HepG2 (cell line): ENCODE results near the gene ENO2. TPM values are rescaled to one million over a fixed set of nuclear protein-coding genes. Genes with fewer than 3 reads are reported as not detected.
A peak's percentile ranks its signal among the peaks of the same experiment; 100 is the strongest.

Experiments used
- ATF4 ChIP-seq, 2 experiments: fragments of 450-650 bp in 1 of 2; sonication (generic) in 1 of 2; formaldehyde crosslinking; IDR thresholded peaks; 2 replicates each; pipeline versions ENCODE4 v1.5.0 to v1.8.0; 2020 to 2022; ENCODE audit warnings: mild to moderate bottlenecking in 1 of 2, missing genetic modification reagents in 1 of 2
- ATF5 ChIP-seq: sonication (generic); formaldehyde crosslinking; IDR thresholded peaks from 2 replicates; pipeline ENCODE4 v1.4.0; 2020; ENCODE audit warnings: mild to moderate bottlenecking, low read depth, missing genetic modification reagents
- BRF2 ChIP-seq: sonication (generic); formaldehyde crosslinking; IDR thresholded peaks from 2 replicates; pipeline ENCODE4 v1.8.1; 2022; ENCODE audit warnings: mild to moderate bottlenecking, missing genetic modification reagents
- DBP ChIP-seq: sonication (generic); formaldehyde crosslinking; IDR thresholded peaks from 2 replicates; pipeline ENCODE4 v1.4.0; 2020; ENCODE audit warnings: missing genetic modification reagents; ENCODE audit errors: not compliant biosample characterization
- ERF ChIP-seq: IDR thresholded peaks from 2 replicates; pipeline ENCODE4 v1.6.1; 2018; ENCODE audit warnings: missing biosample characterization, missing genetic modification reagents
- HOXA3 ChIP-seq: sonication (generic); formaldehyde crosslinking; IDR thresholded peaks from 2 replicates; pipeline ENCODE4 v1.5.0; 2020; ENCODE audit warnings: missing genetic modification reagents
- ISX ChIP-seq: sonication (generic); formaldehyde crosslinking; conservative IDR thresholded peaks from 2 replicates; pipeline ENCODE4 v1.5.0; 2020; ENCODE audit warnings: missing genetic modification reagents
- KLF9 ChIP-seq: IDR thresholded peaks from 2 replicates; pipeline ENCODE4 v1.6.1; 2016; ENCODE audit warnings: low read depth
- SALL1 ChIP-seq: sonication (generic); formaldehyde crosslinking; IDR thresholded peaks from 2 replicates; pipeline ENCODE4 v1.8.0; 2022; ENCODE audit warnings: mild to moderate bottlenecking, missing genetic modification reagents
- SPEN ChIP-seq: sonication (generic); formaldehyde crosslinking; IDR thresholded peaks from 2 replicates; pipeline ENCODE4 v1.5.1; 2020; ENCODE audit warnings: low read depth, mild to moderate bottlenecking, missing genetic modification reagents
- TFDP1 ChIP-seq: IDR thresholded peaks from 2 replicates; pipeline ENCODE4 v1.6.1; 2016; ENCODE audit warnings: missing compliant biosample characterization, missing genetic modification reagents, borderline replicate concordance
- YEATS2 ChIP-seq: sonication (generic); formaldehyde crosslinking; IDR thresholded peaks from 2 replicates; pipeline ENCODE4 v1.4.0; 2020; ENCODE audit warnings: missing genetic modification reagents, borderline replicate concordance
- ZBTB10 ChIP-seq: sonication (generic); formaldehyde crosslinking; IDR thresholded peaks from 2 replicates; pipeline ENCODE4 v1.4.0; 2020; ENCODE audit warnings: missing genetic modification reagents, borderline replicate concordance
- ZC3H4 ChIP-seq: sonication (generic); formaldehyde crosslinking; IDR thresholded peaks from 2 replicates; pipeline ENCODE4 v1.4.0; 2020; ENCODE audit warnings: missing genetic modification reagents, borderline replicate concordance
- ZFP36L1 ChIP-seq: sonication (generic); formaldehyde crosslinking; IDR thresholded peaks from 2 replicates; pipeline ENCODE4 v1.8.0; 2022; ENCODE audit warnings: mild to moderate bottlenecking, missing genetic modification reagents, moderate library complexity
- ZMAT3 ChIP-seq: sonication (generic); formaldehyde crosslinking; conservative IDR thresholded peaks from 2 replicates; pipeline ENCODE4 v1.7.0; 2021; ENCODE audit warnings: missing genetic modification reagents
- ZNF614 ChIP-seq: IDR thresholded peaks from 2 replicates; pipeline ENCODE4 v1.6.1; 2018; ENCODE audit warnings: missing biosample characterization, missing genetic modification reagents, inconsistent platforms, borderline replicate concordance
- ZNF616 ChIP-seq: sonication (generic); formaldehyde crosslinking; IDR thresholded peaks from 2 replicates; pipeline ENCODE4 v1.5.0; 2020; ENCODE audit warnings: low read depth, mild to moderate bottlenecking, missing genetic modification reagents
- ZNF670 ChIP-seq: sonication (generic); formaldehyde crosslinking; IDR thresholded peaks from 2 replicates; pipeline ENCODE4 v1.8.0; 2022; ENCODE audit warnings: mild to moderate bottlenecking, missing genetic modification reagents, borderline replicate concordance
- ZNF781 ChIP-seq: sonication (generic); formaldehyde crosslinking; IDR thresholded peaks from 2 replicates; pipeline ENCODE4 v1.5.1; 2020; ENCODE audit warnings: borderline replicate concordance, mild to moderate bottlenecking, missing genetic modification reagents; ENCODE audit errors: not compliant biosample characterization
- polyA plus RNA-seq, 8 experiments: library from polyadenylated mRNA; depleted of rRNA in 3 of 8; stranded (reverse) in 7 of 8; unstranded in 1 of 8; fragments of >200 nt; fragmentation: Illumina TruSeq in 4 of 8; extraction: Trizol in 4 of 8; gene quantifications; 2 replicates each; pipeline versions ENCODE4 v1.2.1 to v1.2.3, GENCODE V29; 2011 to 2016; ENCODE audit warnings: low read depth in 4 of 8, missing spikeins in 1 of 8, mixed read lengths in 1 of 8; ENCODE audit not compliant: insufficient read depth in 1 of 8
- total RNA-seq, 5 experiments: library from RNA; depleted of rRNA; stranded (reverse); fragments of >200 nt; fragmentation: Illumina TruSeq; extraction: Trizol; gene quantifications; 2 replicates each; pipeline ENCODE4 v1.2.3, GENCODE V29; 2016; ENCODE audit warnings: low read depth in 1 of 5

Gene ENO2
- total and polyA plus RNA-seq, 2 of the 13 experiments (the other 11 are each of a cell fraction or from before 2014, with no cell fraction given) = 19.3 to 136 TPM

GRCh38 chr12:6873094-6874014 lies 41.0 kb upstream of the ENO2 start, which contains the start of gene SPSB2 (continued):
- peak; percentile 48; the same call in 1 of the 2 replicates for TF ChIP-seq HOXA3 (CRISPR knock-in tag)
- peak; percentile 87 for TF ChIP-seq SALL1 (CRISPR knock-in tag)
- 0 out of 2 replicates have a peak, but pooled peaks have one; percentile 31 for TF ChIP-seq ZFP36L1 (CRISPR knock-in tag)
- TF ChIP-seq ERF = peak; percentile 50
- TF ChIP-seq KLF9 (CRISPR knock-in tag) = 0 out of 2 replicates have a peak, but pooled peaks have one; percentile 54
- 0 out of 2 replicates have a peak, but pooled peaks have one; percentile 18 for TF ChIP-seq BRF2 (CRISPR knock-in tag)
- peak; percentile 46 for TF ChIP-seq SPEN
- TF ChIP-seq ZC3H4 (CRISPR knock-in tag) = no peak
- peak; percentile 58 for TF ChIP-seq ZNF781 (CRISPR knock-in tag)
- TF ChIP-seq ZNF614 = peak; percentile 50; the same call in 1 of the 2 replicates
- TF ChIP-seq ZNF670 (CRISPR knock-in tag) = 0 out of 2 replicates have a peak, but pooled peaks have one; percentile 68
- TF ChIP-seq DBP (CRISPR knock-in tag) = no peak
- no peak for TF ChIP-seq TFDP1 (CRISPR knock-in tag)
- TF ChIP-seq ZMAT3 (CRISPR knock-in tag) = peak; percentile 69; the same call in 1 of the 2 replicates
- no peak for TF ChIP-seq ISX
- 0 out of 4 replicates have a peak, but pooled peaks of 1 of the 2 experiments have one; percentile 15 for TF ChIP-seq ATF4 (CRISPR knock-in tag; IDR thresholded peaks at IDR 0.05)
- TF ChIP-seq ZNF616 (CRISPR knock-in tag) = no peak
- TF ChIP-seq ATF5 (CRISPR knock-in tag) = no peak
- TF ChIP-seq ZBTB10 (CRISPR knock-in tag) = no peak
- peak; percentile 53; the same call in 1 of the 2 replicates for TF ChIP-seq YEATS2
